Measurements from ENCODE around the gene SH2D3A.
A peak's percentile ranks its signal among the peaks of the same experiment; 100 is the strongest.
"Not testable (repeated sequence)": the region's sequence is repeated elsewhere in the genome, so short reads cannot be mapped to it uniquely, and the experiment has no call there.

The SH2D3A gene

DNA sequence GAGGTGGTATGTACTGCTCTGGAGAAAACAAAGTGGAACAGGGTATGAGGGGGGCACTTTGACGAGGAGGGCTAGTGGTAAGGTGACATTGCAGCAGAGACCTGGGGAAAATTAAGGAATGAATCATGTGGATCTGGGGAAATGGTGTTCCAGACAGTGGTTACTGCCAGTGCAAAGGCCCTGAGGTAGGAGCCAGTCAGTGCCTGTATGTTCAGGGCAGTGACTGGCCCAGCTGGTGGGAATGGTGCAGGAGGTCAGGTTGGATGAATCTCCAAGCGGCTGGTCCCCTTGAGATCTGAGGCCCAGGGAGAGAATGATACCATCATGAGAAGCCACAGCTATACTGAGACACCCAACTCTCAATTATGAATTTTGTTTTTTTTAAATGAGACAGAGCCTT lies 10.2 kb upstream of the SH2D3A start:
- in situ Hi-C loops (cut with MboI; ENCODE audit: low sequenced_read_pairs, unreplicated experiment) = no loop called here
- no peak for DNase-seq (ENCODE audit: low spot score)
- TF ChIP-seq, protein P1, sequence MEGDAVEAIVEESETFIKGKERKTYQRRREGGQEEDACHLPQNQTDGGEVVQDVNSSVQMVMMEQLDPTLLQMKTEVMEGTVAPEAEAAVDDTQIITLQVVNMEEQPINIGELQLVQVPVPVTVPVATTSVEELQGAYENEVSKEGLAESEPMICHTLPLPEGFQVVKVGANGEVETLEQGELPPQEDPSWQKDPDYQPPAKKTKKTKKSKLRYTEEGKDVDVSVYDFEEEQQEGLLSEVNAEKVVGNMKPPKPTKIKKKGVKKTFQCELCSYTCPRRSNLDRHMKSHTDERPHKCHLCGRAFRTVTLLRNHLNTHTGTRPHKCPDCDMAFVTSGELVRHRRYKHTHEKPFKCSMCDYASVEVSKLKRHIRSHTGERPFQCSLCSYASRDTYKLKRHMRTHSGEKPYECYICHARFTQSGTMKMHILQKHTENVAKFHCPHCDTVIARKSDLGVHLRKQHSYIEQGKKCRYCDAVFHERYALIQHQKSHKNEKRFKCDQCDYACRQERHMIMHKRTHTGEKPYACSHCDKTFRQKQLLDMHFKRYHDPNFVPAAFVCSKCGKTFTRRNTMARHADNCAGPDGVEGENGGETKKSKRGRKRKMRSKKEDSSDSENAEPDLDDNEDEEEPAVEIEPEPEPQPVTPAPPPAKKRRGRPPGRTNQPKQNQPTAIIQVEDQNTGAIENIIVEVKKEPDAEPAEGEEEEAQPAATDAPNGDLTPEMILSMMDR (IDR thresholded peaks at IDR 0.05; ENCODE audit: borderline replicate concordance, control extremely low read depth, extremely low read depth, insufficient read depth, missing control alignments) = no peak

DNA sequence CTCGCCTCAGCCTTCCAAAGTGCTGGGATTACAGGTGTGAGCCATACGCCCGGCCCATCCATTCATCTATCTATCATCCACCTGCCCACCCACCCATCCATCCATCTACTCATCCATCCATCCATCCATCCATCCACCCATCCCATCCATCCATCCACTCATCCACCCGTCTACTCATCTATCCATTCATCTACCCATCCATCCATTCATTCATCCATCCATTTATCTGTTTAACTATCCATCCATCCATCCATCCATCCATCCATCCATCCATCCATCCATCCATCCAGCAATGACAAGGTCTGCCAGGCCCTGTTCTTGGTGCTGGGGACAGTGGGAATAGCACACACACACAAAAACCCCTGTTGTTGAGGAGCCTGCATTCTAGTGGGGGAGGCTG lies 9.8 kb upstream of the SH2D3A start:
- in situ Hi-C loops (cut with MboI; ENCODE audit: low sequenced_read_pairs, unreplicated experiment) = no loop called here

DNA sequence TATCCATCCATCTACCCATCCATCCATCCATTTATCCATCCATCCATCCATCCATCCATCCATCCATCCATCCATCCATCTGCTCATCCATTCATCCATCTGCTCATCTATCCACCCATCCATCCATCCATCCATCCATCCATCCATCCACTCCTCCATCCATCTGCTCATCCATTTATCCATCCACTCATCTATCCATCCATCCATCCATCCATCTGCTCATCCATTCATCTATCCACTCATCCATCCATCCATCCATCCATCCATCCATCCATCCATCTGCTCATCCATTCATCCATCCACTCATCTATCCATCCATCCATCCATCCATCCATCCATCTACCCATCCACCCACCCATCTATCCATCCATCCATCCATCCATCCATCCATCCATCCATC lies 8.8 kb upstream of the SH2D3A start:
- DNase-seq (ENCODE audit: low spot score); in situ Hi-C loops (cut with MboI; ENCODE audit: low sequenced_read_pairs, unreplicated experiment): not testable (repeated sequence)

More for the DNA sequence above, 9.8 kb upstream of the SH2D3A start:
- DNase-seq (ENCODE audit: low spot score) = no peak
- TF ChIP-seq, protein P1 (IDR thresholded peaks at IDR 0.05; ENCODE audit: borderline replicate concordance, control extremely low read depth, extremely low read depth, insufficient read depth, missing control alignments) = no peak

DNA sequence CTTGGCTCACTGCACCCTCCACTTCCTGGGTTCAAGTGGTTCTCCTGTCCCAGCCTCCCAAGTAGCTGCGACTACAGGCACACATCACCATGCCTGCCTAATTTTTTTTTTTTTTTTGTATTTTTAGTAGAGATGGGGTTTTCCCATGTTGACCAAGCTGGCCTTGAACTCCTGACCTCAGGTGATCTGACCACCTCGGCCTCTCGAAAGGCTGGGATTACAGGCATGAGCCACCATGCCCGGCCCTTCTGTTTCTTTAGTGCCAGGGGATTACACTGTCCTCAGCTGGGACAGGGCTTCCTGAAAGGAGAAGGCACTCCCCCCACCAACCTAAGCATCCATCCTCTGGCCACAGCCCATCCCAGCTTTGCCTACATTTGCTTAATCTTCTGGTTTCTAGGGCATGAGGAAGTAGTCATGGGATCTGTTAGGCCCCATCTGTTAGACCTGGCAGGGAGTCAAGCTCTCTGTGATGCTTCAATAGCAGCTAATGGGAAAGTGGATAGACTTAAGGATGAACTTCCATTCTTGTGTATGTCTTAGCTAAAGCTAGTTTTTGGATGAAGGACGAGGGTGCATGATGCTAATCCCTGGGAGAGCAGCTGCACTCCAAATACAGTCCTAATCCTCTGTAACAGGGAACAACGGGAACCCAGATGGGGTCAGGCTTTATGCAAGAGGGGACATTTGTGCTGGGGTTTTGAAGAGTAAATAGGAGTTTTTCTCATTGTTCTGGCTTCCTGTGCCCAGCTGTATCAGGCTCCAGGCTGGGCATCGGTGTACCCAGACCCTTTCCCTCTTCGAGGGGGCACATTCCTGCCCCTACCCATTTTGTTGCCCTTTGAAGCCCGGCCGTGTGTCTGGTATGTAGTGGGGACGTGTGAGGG lies 7.8 kb upstream of the SH2D3A start:
- TF ChIP-seq, protein P1 (IDR thresholded peaks at IDR 0.05; ENCODE audit: borderline replicate concordance, control extremely low read depth, extremely low read depth, insufficient read depth, missing control alignments) = no peak
- DNase-seq (ENCODE audit: low spot score) = no peak
- in situ Hi-C loops (cut with MboI; ENCODE audit: low sequenced_read_pairs, unreplicated experiment) = no loop called here

DNA sequence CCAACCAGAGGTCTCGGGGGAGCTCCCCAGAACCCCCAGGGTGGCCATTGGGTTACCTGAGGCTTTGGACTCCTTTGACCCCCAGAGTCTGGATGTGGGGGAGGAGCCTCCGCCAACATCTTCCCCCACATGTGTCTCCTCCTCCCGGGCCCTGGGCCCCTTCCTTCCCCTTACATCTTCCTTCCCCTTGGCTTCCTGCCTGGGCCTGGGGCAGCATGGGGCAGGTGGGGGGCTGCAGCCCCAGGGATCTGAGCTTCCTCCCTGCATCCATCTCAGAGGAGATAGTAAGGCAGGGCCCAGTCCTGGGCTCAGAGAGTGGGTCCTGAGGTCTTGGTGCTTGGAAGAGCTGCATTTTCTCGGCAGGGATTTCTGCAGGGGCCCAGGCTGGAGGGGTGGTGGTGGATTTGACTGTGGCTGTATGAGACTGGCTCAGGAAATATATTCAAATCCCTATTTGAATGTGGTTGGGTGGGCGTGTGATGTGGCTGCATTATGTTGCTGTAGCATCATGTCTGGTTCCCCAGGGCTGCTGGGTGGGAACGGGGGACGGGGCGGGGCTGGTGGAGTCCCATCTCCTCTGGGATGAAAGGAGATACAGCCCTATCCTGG lies 6.2 kb upstream of the SH2D3A start:
- in situ Hi-C loops (cut with MboI; ENCODE audit: low sequenced_read_pairs, unreplicated experiment) = no loop called here
- DNase-seq (ENCODE audit: low spot score) = peak; percentile 72
- TF ChIP-seq, protein P1 (IDR thresholded peaks at IDR 0.05; ENCODE audit: borderline replicate concordance, control extremely low read depth, extremely low read depth, insufficient read depth, missing control alignments) = no peak

DNA sequence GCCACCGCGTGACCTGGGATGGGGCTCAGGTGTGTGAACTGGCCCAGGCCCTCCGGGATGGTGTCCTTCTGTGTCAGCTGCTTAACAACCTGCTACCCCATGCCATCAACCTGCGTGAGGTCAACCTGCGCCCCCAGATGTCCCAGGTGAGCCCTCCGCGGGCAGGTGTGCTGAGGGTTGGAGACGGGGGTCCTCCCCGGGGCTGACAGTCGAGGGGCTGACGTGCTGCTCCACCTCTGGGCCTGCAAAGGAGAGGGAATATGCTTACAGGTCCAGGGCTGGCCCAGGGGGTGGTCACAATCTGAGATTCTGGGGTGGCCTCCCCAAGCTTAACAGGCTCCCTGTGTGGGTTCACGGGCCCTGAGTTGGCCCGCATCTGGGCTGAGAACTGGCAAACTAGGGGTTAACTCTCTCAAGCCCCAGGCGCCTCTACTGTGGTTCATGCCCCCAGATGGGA lies 5.7 kb upstream of the SH2D3A start:
- DNase-seq (ENCODE audit: low spot score) = no peak
- in situ Hi-C loops (cut with MboI; ENCODE audit: low sequenced_read_pairs, unreplicated experiment) = no loop called here
- TF ChIP-seq, protein P1 (IDR thresholded peaks at IDR 0.05; ENCODE audit: borderline replicate concordance, control extremely low read depth, extremely low read depth, insufficient read depth, missing control alignments) = no peak
